Erythroblast (primary cell): Measurements from ENCODE around the gene ADAMTS1.

Experiments
- GATA1 ChIP-seq: IDR thresholded peaks from 2 replicates; pipeline ENCODE4 v1.6.1; 2011; ENCODE audit warnings: low read depth, mild to moderate bottlenecking, control low read depth, low read length, moderate library complexity
- POLR2A ChIP-seq: IDR thresholded peaks from 2 replicates; pipeline ENCODE4 v1.6.1; 2011; ENCODE audit warnings: mild to moderate bottlenecking, low read length

DNA sequence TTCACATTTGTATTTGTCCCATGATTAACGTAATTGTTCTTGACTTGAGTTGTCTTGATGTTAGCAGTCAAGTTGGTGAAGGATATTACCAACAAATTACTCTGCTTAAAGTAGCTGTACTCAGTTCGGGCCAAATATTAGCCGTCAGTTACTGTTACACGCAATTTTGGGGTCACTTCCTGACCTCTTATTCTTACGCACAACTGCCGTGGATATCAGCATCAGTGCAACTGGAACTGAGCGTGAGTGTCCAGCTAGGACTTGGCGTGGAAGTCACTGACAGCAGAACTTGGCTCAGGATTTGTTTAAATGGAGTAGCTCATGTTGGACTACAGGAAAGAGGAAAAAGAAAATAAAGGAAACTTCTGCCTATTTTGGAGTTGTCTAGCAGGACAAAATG lies 56.4 kb downstream of the ADAMTS1 start:
- TF ChIP-seq POLR2A: no peak
- TF ChIP-seq GATA1: no peak
